GM20000 (cell line): ENCODE data around the gene CORIN.

Source experiments
- DNase-seq: peaks from one replicate; pipeline ENCODE4 v3.0.0; 2012; ENCODE audit warnings: low spot score
- TF ChIP-seq, protein P1 (sequence below): IDR thresholded peaks from 2 replicates; pipeline ENCODE4 v1.5.1; 2012; ENCODE audit warnings: mild to moderate bottlenecking, control low read depth; ENCODE audit errors: extremely low read depth, missing control alignments

The CORIN gene

DNA sequence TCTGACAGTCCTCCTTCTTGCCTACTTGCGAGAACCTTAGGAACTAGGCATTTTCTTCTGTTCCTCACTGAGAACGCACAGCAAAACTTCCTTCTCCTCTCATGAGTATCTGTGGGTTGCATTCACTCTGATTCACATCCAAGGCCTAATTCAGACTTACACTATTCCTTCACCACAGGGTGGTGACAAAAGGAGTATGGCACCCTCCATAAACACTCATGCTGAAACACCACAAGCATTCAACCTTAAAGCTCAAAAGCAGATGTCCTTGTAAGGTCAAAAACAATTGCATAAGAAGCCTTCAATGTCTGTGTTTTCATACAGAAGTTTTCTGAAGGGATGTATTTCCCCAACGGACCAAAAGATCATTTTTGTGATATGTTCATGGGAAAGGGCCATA is 147.3 kb downstream of the CORIN start:
- TF ChIP-seq, protein P1, sequence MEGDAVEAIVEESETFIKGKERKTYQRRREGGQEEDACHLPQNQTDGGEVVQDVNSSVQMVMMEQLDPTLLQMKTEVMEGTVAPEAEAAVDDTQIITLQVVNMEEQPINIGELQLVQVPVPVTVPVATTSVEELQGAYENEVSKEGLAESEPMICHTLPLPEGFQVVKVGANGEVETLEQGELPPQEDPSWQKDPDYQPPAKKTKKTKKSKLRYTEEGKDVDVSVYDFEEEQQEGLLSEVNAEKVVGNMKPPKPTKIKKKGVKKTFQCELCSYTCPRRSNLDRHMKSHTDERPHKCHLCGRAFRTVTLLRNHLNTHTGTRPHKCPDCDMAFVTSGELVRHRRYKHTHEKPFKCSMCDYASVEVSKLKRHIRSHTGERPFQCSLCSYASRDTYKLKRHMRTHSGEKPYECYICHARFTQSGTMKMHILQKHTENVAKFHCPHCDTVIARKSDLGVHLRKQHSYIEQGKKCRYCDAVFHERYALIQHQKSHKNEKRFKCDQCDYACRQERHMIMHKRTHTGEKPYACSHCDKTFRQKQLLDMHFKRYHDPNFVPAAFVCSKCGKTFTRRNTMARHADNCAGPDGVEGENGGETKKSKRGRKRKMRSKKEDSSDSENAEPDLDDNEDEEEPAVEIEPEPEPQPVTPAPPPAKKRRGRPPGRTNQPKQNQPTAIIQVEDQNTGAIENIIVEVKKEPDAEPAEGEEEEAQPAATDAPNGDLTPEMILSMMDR = no peak
- DNase-seq = no peak

DNA sequence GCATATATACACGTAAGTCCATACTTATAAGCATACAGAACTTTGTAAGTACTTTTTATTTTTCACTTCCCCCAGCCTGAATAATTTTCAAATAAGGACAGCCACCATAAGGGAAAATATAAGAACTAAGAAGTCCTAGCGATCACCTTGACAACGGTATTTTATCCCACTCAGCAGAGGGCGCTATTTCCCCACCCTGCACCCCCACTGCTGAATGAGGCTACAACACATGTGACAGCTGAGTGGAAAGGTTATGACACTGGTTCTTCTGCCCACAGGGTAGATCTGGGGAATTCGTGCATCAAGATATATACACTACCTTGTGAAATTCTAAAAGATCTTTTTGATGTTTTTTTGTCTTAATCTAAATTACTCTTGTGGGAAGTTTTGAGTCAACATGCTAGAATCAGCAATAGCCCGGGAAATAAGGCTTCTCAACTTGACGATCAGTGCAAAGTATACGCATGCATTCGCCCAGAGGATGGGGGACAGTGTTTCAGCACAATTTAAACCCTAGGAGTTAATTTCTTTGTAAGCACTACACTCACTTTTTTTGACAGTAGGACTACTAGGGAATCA is 151.5 kb downstream of the CORIN start:
- TF ChIP-seq, protein P1 = peak; percentile 55

DNA sequence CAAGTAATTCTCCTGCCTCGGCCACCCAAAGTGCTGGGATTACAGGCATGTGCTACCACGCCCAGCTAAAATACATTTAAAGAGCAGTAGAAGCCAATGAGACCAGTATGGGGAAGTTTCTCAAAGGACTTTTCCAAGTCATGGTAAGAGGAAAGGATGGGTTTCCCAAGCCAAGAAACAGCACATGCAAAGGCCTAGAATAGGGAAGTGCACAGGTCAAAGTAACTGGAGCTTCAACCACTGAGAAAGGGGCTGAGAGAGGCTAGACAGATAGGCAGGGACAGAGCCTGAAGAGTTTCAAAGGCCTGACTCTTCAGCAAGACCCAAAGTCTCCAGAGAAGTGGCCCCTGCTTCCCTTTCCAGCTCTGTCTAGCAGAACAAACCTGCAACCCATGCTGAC is 162.1 kb downstream of the CORIN start:
- TF ChIP-seq, protein P1 = no peak
- DNase-seq = no peak

More for the DNA sequence above, 151.5 kb downstream of the CORIN start:
- DNase-seq = peak; percentile 47

DNA sequence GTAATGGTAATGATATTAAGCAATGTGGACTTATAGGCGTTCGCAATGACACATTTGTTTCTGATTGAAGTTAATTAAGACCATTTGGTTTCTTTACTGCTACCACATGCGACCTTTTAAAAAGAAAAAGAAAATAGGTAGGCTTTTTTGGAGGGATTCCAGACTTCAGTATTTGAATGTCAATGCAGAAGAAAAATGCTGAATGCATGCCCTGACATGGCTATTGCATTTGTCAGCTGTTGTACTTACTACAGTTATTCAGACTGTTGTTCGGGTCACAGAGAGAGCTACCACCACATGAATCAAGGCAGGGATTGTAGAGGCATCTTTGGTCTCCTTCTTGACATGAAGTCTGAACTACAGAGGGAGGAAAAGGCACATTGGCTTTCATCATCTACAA is 163.7 kb downstream of the CORIN start:
- DNase-seq = no peak
- TF ChIP-seq, protein P1 = no peak

DNA sequence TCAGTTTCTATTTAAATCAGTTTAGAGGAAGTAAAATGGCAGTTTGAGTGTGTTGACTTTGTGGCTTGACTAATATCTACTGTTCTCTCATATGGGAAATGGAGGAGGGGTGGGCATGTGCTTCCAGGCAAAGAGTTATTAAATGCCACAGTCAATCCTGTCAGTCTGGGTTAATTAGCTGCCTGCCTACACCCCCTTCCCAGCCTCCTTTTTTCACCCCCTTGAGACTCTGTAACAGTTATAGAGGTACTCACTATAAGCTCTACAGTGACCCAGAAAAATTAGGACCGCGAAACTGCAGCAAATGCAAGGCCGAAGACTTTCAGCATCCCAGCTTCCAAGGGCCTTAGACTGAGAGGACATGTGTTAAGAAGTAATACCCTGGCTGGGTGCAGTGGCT is 165.2 kb downstream of the CORIN start:
- TF ChIP-seq, protein P1 = no peak
- DNase-seq = no peak

DNA sequence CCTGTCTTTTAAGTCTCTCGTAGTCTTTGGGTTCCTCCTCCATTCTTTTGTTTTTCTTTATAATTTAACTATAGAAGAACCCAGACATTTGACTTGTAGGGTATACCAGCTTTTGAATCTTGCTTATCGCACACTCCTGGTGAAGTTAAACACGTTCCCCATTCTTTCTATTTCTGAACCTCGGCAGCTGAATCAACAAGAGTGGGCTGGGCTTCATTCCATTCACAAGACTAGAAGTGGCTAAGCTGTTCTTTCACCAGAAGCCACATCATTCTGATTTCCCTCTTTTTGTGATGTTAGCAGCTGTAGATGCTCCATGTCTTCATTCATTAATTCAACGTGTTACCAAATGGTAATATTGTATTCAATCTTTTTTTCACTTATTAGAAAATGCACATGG is 167.9 kb downstream of the CORIN start:
- DNase-seq = no peak
- TF ChIP-seq, protein P1 = no peak

DNA sequence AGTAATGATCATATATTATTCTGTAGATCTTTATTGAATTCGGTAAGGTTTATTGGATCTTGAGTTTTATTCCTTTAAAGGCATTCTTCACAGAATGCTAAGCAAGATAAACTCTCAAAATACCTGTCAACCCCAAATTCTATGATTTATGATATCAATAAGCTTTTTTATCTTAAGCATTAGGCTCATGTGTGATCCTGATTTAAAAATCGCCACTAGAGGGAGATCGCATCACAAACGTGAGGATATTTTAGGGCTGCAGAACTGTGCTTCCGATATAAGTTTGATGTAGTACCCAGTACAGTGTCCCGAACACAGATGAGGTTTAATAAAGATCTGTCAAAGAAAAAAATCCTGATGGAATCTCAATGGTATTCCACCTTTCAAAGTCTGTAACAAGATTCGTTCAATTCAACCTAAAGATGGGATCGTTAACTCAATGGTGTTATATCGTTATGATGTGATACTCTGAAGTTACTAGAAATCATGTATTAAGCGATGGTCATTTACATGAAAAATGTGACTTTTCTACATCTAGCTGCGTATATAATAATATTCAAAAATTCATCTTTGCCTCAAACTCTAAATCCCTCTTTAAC is 169.0 kb downstream of the CORIN start:
- TF ChIP-seq, protein P1 = peak; percentile 47
- peak; percentile 29 for DNase-seq
